GM21526 (cell line): ENCODE measurements around the gene CFAP107.
"Not testable (repeated sequence)": the region's sequence is repeated elsewhere in the genome, so short reads cannot be mapped to it uniquely, and the experiment has no call there.

Experiments
- ATAC-seq: cut with Tn5 transposase; IDR thresholded peaks from one replicate; pipeline ENCODE4 v1.9.1; 2021; ENCODE audit warnings: moderate library complexity; ENCODE audit not compliant: unreplicated experiment, low FRiP score

CFAP107 gene

GRCh38 chr1:12776801-12777557, 31.0 kb downstream of the CFAP107 start:
- ATAC-seq = no peak

GRCh38 chr1:12778061-12778460, 32.1 kb downstream of the CFAP107 start:
- no peak for ATAC-seq

- ATAC-seq = no peak
Observed at GRCh38 chr1:12778907-12779306, 32.9 kb downstream of the CFAP107 start.

- ATAC-seq = not testable (repeated sequence)
Observed at GRCh38 chr1:12781488-12781887, 35.5 kb downstream of the CFAP107 start.

GRCh38 chr1:12783783-12784182, 37.8 kb downstream of the CFAP107 start:
- ATAC-seq = not testable (repeated sequence)

- ATAC-seq = not testable (repeated sequence)
Observed at GRCh38 chr1:12784729-12785128, 38.7 kb downstream of the CFAP107 start.

- ATAC-seq = not testable (repeated sequence)
Observed at GRCh38 chr1:12791097-12791496, 45.1 kb downstream of the CFAP107 start, which contains the start of gene PRAMEF1. TSS of gene PRAMEF1 (plus strand) at chr1:12791397. CDS start at chr1:12793228, 1,831 bp downstream.

- no peak for ATAC-seq
Observed at GRCh38 chr1:12798911-12799310, 52.9 kb downstream of the CFAP107 start.

- no peak for ATAC-seq
Observed at GRCh38 chr1:12799730-12800129, 53.7 kb downstream of the CFAP107 start.

- no peak for ATAC-seq
Observed at GRCh38 chr1:12809933-12810332, 63.9 kb downstream of the CFAP107 start.

GRCh38 chr1:12810691-12811408, 64.8 kb downstream of the CFAP107 start:
- ATAC-seq = no peak

- ATAC-seq = no peak
Observed at GRCh38 chr1:12811409-12811784, 65.4 kb downstream of the CFAP107 start.
